SH-SY5Y (cell line): ENCODE data around the gene MET.

Experiments used
- GATA2 ChIP-seq: IDR thresholded peaks from 2 replicates; pipeline ENCODE4 v1.6.1; 2011; ENCODE audit warnings: mild to moderate bottlenecking, low read depth, low read length
- GATA3 ChIP-seq: IDR thresholded peaks from 2 replicates; pipeline ENCODE4 v1.6.1; 2011; ENCODE audit warnings: low read depth, mild to moderate bottlenecking, low read length, moderate library complexity

- TF ChIP-seq GATA2 (no peak), GATA3 (no peak)
Observed at GRCh38 chr7:116840256-116840655, 168.3 kb downstream of the MET start.
